CD14-positive monocyte (primary cell): ENCODE results near the gene DBF4B. TPM values are rescaled to one million over a fixed set of nuclear protein-coding genes. Genes with fewer than 3 reads are reported as not detected.

Experiments
- DNase-seq, 3 donors: peaks; one replicate each; pipeline ENCODE4 v3.0.0-alpha.2; 2011 to 2022
- H2AFZ ChIP-seq: 2 replicates; pipeline ENCODE4 v1.6.0; 2012; ENCODE audit warnings: mild to moderate bottlenecking, low read depth, low read length, inconsistent platforms; ENCODE audit not compliant: insufficient read depth, poor library complexity, severe bottlenecking
- H3K27ac ChIP-seq, 2 donors: 1 replicate in 1 of 2; 2 replicates in 1 of 2; pipeline ENCODE4 v1.5.1; 2012 to 2013; ENCODE audit warnings: low read length in 2 of 2, control low read depth in 1 of 2, inconsistent platforms in 1 of 2, low read depth in 1 of 2, mild to moderate bottlenecking in 1 of 2
- H3K27me3 ChIP-seq, 2 donors: one replicate each; pipeline versions ENCODE4 v1.6.0 to v1.6.1; 2011 to 2013; ENCODE audit warnings: low read length in 2 of 2; ENCODE audit not compliant: control insufficient read depth in 2 of 2, insufficient read depth in 2 of 2
- H3K36me3 ChIP-seq, 2 donors: replicated peaks in 1 of 2; 1 replicate in 1 of 2; 2 replicates in 1 of 2; pipeline versions ENCODE4 v1.5.1 to v1.6.1; 2012 to 2013; ENCODE audit warnings: low read length in 2 of 2, control low read depth in 1 of 2, inconsistent platforms in 1 of 2, mild to moderate bottlenecking in 1 of 2; ENCODE audit not compliant: insufficient read depth in 2 of 2, control insufficient read depth in 1 of 2
- H3K4me1 ChIP-seq, 2 donors: 1 replicate in 1 of 2; 2 replicates in 1 of 2; pipeline versions ENCODE4 v1.5.1 to v1.6.1; 2012 to 2013; ENCODE audit warnings: low read length in 2 of 2, control low read depth in 1 of 2, inconsistent platforms in 1 of 2, mild to moderate bottlenecking in 1 of 2, moderate library complexity in 1 of 2; ENCODE audit not compliant: insufficient read depth in 2 of 2, control insufficient read depth in 1 of 2
- H3K4me2 ChIP-seq: replicated peaks from 2 replicates; pipeline ENCODE3; 2012; ENCODE audit warnings: low read length, moderate library complexity, mild to moderate bottlenecking; ENCODE audit not compliant: poor library complexity, severe bottlenecking; ENCODE audit errors: extremely low read depth
- H3K4me3 ChIP-seq, 3 experiments: fragments of 200-600 bp in 1 of 3; sonication (generic) in 1 of 3; replicated peaks in 1 of 3; 1 replicate in 2 of 3; 2 replicates in 1 of 3; pipeline ENCODE4 v1.5.1; 2011 to 2013; ENCODE audit warnings: low read length in 3 of 3, mild to moderate bottlenecking in 3 of 3, control low read depth in 2 of 3, low read depth in 2 of 3, inconsistent platforms in 1 of 3, moderate library complexity in 1 of 3
- H3K79me2 ChIP-seq: 2 replicates; pipeline ENCODE4 v1.6.0; 2012; ENCODE audit warnings: mild to moderate bottlenecking, control low read depth, inconsistent platforms, low read length, moderate library complexity; ENCODE audit not compliant: insufficient read depth
- H3K9ac ChIP-seq: 2 replicates; pipeline ENCODE4 v1.6.0; 2017; ENCODE audit warnings: low read length, mild to moderate bottlenecking; ENCODE audit not compliant: insufficient read depth, poor library complexity, severe bottlenecking
- H3K9me3 ChIP-seq, 2 donors: replicated peaks in 1 of 2; 1 replicate in 1 of 2; 2 replicates in 1 of 2; pipeline versions ENCODE4 v1.5.1 to v1.6.1; 2012 to 2013; ENCODE audit warnings: low read length in 2 of 2, control low read depth in 1 of 2; ENCODE audit not compliant: control insufficient read depth in 1 of 2, insufficient read depth in 1 of 2
- H4K20me1 ChIP-seq: 2 replicates; pipeline ENCODE4 v1.6.0; 2012; ENCODE audit warnings: mild to moderate bottlenecking, low read length, control low read depth, moderate library complexity; ENCODE audit not compliant: insufficient read depth
- H3K27ac Mint-ChIP-seq, 7 donors: one replicate each; pipeline ENCODE4 v1.8.0; 2020; ENCODE audit warnings: mild to moderate bottlenecking in 7 of 7, mixed read lengths in 7 of 7, moderate library complexity in 6 of 7, inconsistent platforms in 2 of 7
- H3K27me3 Mint-ChIP-seq, 3 donors: one replicate each; pipeline ENCODE4 v1.8.0; 2021 to 2022; ENCODE audit warnings: low read depth in 3 of 3, mild to moderate bottlenecking in 3 of 3, mixed read lengths in 3 of 3, moderate library complexity in 3 of 3, inconsistent platforms in 1 of 3
- H3K36me3 Mint-ChIP-seq, 2 donors: one replicate each; pipeline ENCODE4 v1.8.0; 2020; ENCODE audit warnings: mixed read lengths in 2 of 2, inconsistent platforms in 1 of 2, mild to moderate bottlenecking in 1 of 2
- H3K4me1 Mint-ChIP-seq: one replicate; pipeline ENCODE4 v1.8.0; 2020; ENCODE audit warnings: mild to moderate bottlenecking, mixed read lengths
- H3K4me3 Mint-ChIP-seq, 2 donors: one replicate each; pipeline ENCODE4 v1.8.0; 2020; ENCODE audit warnings: mild to moderate bottlenecking in 2 of 2, mixed read lengths in 2 of 2, moderate library complexity in 1 of 2
- H3K9me3 Mint-ChIP-seq, 7 donors: one replicate each; pipeline ENCODE4 v1.8.0; 2020 to 2022; ENCODE audit warnings: mixed read lengths in 7 of 7, mild to moderate bottlenecking in 6 of 7, moderate library complexity in 6 of 7, inconsistent platforms in 2 of 7
- CTCF ChIP-seq: fragments of 200-600 bp; IDR thresholded peaks from one replicate; pipeline ENCODE4 v1.8.0; 2022; ENCODE audit warnings: antibody characterized with exemption, mild to moderate bottlenecking
- WGBS: methylation state at CpG from one replicate; pipeline ENCODE4 v1.1.5; 2013; ENCODE audit warnings: missing lambda C conversion rate; ENCODE audit not compliant: insufficient coverage; 5-methylcytosine and 5-hydroxymethylcytosine counted together
- intact Hi-C, 2 donors: fragments of 100-400 bp; cut with micrococcal nuclease; formaldehyde crosslinking; loops; one replicate each; pipeline versions ENCODE4 v1.15.0 to v1.15.1; 2023
- polyA plus RNA-seq, 3 donors: library from polyadenylated mRNA; depleted of rRNA in 1 of 3; unstranded in 2 of 3; stranded (reverse) in 1 of 3; fragments of 300-500 nt in 2 of 3; fragments of >200 nt in 1 of 3; fragmentation: Illumina TruSeq in 2 of 3; gene quantifications; 1 replicate in 2 of 3; 2 replicates in 1 of 3; pipeline ENCODE4 v1.2.3, GENCODE V29; 2012 to 2021

Gene DBF4B
- polyA plus RNA-seq, 3 donors, result 0.23 to 2.9 (median 0.34) TPM

GRCh38 chr17:44794851-44795413 lies 86.5 kb downstream of the DBF4B start:
- H4K20me1 ChIP-seq, result no peaks in the 10 kb centered on the region
- H3K4me3 ChIP-seq, result peak overlapping the region in 1 of 3 experiments; percentile 13
- H3K4me1 ChIP-seq, result peaks cover 18 to 20% of the 10 kb centered on the region in 2 donors
- H3K27ac Mint-ChIP-seq, result peak overlapping the region; percentile 83 to 97 (median 95)
- H3K27me3 ChIP-seq, result no peaks in the 10 kb centered on the region
- H3K79me2 ChIP-seq, result no peaks in the 10 kb centered on the region
- no peaks in the 10 kb centered on the region for H3K9me3 ChIP-seq
- peak overlapping the region; percentile 80 for H2AFZ ChIP-seq
- H3K27ac ChIP-seq, result peak overlapping the region; percentile 83 to 85
- intact Hi-C loops, result no loop called here
- no peak for TF ChIP-seq CTCF
- H3K4me1 Mint-ChIP-seq, result peaks cover 23% of the 10 kb centered on the region
- peaks cover 0 to 6% of the 10 kb centered on the region in 2 donors for H3K36me3 Mint-ChIP-seq
- H3K36me3 ChIP-seq, result no peaks in the 10 kb centered on the region
- H3K4me2 ChIP-seq, result peak overlapping the region; percentile 53
- peak overlapping the region; percentile 66 for H3K9ac ChIP-seq
- peak; percentile 88 to 96 (median 93) for DNase-seq
- no peaks in the 10 kb centered on the region for H3K9me3 Mint-ChIP-seq
- H3K4me3 Mint-ChIP-seq, result peak overlapping the region; percentile 63 to 64
- H3K27me3 Mint-ChIP-seq, result peaks cover 0 to 2% (median 0%) of the 10 kb centered on the region in 3 donors
- 13% methylated on average over 3 of the region's 10 CpGs for WGBS

GRCh38 chr17:44795421-44795820 lies 87.0 kb downstream of the DBF4B start:
- Histone ChIP-seq H3K9me3 (no peaks in the 10 kb centered on the region), H3K4me1 (peaks cover 18 to 20% of the 10 kb centered on the region in 2 donors), H4K20me1 (no peaks in the 10 kb centered on the region), H3K79me2 (no peaks in the 10 kb centered on the region), H3K4me3 (no peak overlapping the region), H3K9ac (no peak overlapping the region), H3K27ac (peak overlapping the region; percentile 83 to 85), H3K27me3 (no peaks in the 10 kb centered on the region), H2AFZ (peak overlapping the region; percentile 31), H3K4me2 (no peak overlapping the region), H3K36me3 (no peaks in the 10 kb centered on the region)
- Mint-ChIP-seq H3K27ac (peak overlapping the region; percentile 83 to 97 (median 95)), H3K4me1 (peaks cover 23% of the 10 kb centered on the region), H3K4me3 (no peak overlapping the region), H3K36me3 (peaks cover 0 to 6% of the 10 kb centered on the region in 2 donors), H3K27me3 (peaks cover 0 to 2% (median 0%) of the 10 kb centered on the region in 3 donors), H3K9me3 (no peaks in the 10 kb centered on the region)
- WGBS, result 83% methylated on average over 5 of the region's 9 CpGs
- DNase-seq, result peak in 1 of 3 donors; percentile 19
- intact Hi-C loops, result no loop called here
- TF ChIP-seq CTCF, result no peak
